ENCODE results near the gene ZDHHC1.
A peak's percentile ranks its signal among the peaks of the same experiment; 100 is the strongest.

The ZDHHC1 gene

GRCh38 chr16:67428146-67428731 is 12.0 kb upstream of the ZDHHC1 start:
- DNase-seq (ENCODE audit: extremely low read depth, low read depth), result no peak
- H3K4me3 ChIP-seq (replicated peaks; ENCODE audit: low read depth, low read length), result no peak overlapping the region
- peak; percentile 95 for TF ChIP-seq CTCF (IDR thresholded peaks at IDR 0.05; ENCODE audit: low read depth, low read length, missing control alignments)

GRCh38 chr16:67426950-67427349 is 10.7 kb upstream of the ZDHHC1 start:
- H3K4me3 ChIP-seq (replicated peaks; ENCODE audit: low read depth, low read length), result no peak overlapping the region
- no peak for DNase-seq (ENCODE audit: extremely low read depth, low read depth)
- TF ChIP-seq CTCF (IDR thresholded peaks at IDR 0.05; ENCODE audit: low read depth, low read length, missing control alignments), result no peak

- DNase-seq (ENCODE audit: extremely low read depth, low read depth), result no peak
- no peak for TF ChIP-seq CTCF (IDR thresholded peaks at IDR 0.05; ENCODE audit: low read depth, low read length, missing control alignments)
- no peak overlapping the region for H3K4me3 ChIP-seq (replicated peaks; ENCODE audit: low read depth, low read length)
Observed at GRCh38 chr16:67426022-67426421, 9.7 kb upstream of the ZDHHC1 start.

- DNase-seq (ENCODE audit: extremely low read depth, low read depth), result no peak
- H3K4me3 ChIP-seq (replicated peaks; ENCODE audit: low read depth, low read length), result no peak overlapping the region
- no peak for TF ChIP-seq CTCF (IDR thresholded peaks at IDR 0.05; ENCODE audit: low read depth, low read length, missing control alignments)
Observed at GRCh38 chr16:67425580-67425979, 9.3 kb upstream of the ZDHHC1 start.

GRCh38 chr16:67425061-67425460 is 8.8 kb upstream of the ZDHHC1 start:
- H3K4me3 ChIP-seq (replicated peaks; ENCODE audit: low read depth, low read length), result no peak overlapping the region
- no peak for DNase-seq (ENCODE audit: extremely low read depth, low read depth)
- no peak for TF ChIP-seq CTCF (IDR thresholded peaks at IDR 0.05; ENCODE audit: low read depth, low read length, missing control alignments)

- no peak for DNase-seq (ENCODE audit: extremely low read depth, low read depth)
- TF ChIP-seq CTCF (IDR thresholded peaks at IDR 0.05; ENCODE audit: low read depth, low read length, missing control alignments), result no peak
- no peak overlapping the region for H3K4me3 ChIP-seq (replicated peaks; ENCODE audit: low read depth, low read length)
Observed at GRCh38 chr16:67424261-67424615, 8.0 kb upstream of the ZDHHC1 start.

- DNase-seq (ENCODE audit: extremely low read depth, low read depth), result no peak
- no peak for TF ChIP-seq CTCF (IDR thresholded peaks at IDR 0.05; ENCODE audit: low read depth, low read length, missing control alignments)
- H3K4me3 ChIP-seq (replicated peaks; ENCODE audit: low read depth, low read length), result no peak overlapping the region
Observed at GRCh38 chr16:67423611-67424260, 7.5 kb upstream of the ZDHHC1 start.

Data from HFF-Myc (cell line).